Osteoblast (primary cell): ENCODE data around the gene FER1L5. TPM values are rescaled to one million over a fixed set of nuclear protein-coding genes. Genes with fewer than 3 reads are reported as not detected.
A peak's percentile ranks its signal among the peaks of the same experiment; 100 is the strongest.

Experiments
- DNase-seq: peaks from one replicate; pipeline ENCODE4 v3.0.0; 2011; ENCODE audit warnings: low spot score, mixed read lengths; ENCODE audit not compliant: insufficient read length; ENCODE audit errors: missing footprints
- H2AFZ ChIP-seq: 2 replicates; pipeline ENCODE4 v1.6.0; 2011; ENCODE audit warnings: mild to moderate bottlenecking, low read length
- H3K27ac ChIP-seq: 2 replicates; pipeline ENCODE4 v1.5.1; 2011; ENCODE audit warnings: mild to moderate bottlenecking, low read depth, low read length, moderate library complexity
- H3K27me3 ChIP-seq: 2 replicates; pipeline ENCODE4 v1.6.0; 2012; ENCODE audit warnings: mild to moderate bottlenecking, control low read depth, inconsistent platforms, low read length, moderate library complexity; ENCODE audit not compliant: insufficient read depth
- H3K36me3 ChIP-seq: 2 replicates; pipeline ENCODE4 v1.5.1; 2011; ENCODE audit warnings: mild to moderate bottlenecking, low read length, control low read depth, moderate library complexity; ENCODE audit not compliant: insufficient read depth
- H3K4me1 ChIP-seq: 2 replicates; pipeline ENCODE4 v1.5.1; 2011; ENCODE audit warnings: mild to moderate bottlenecking, low read length, control low read depth, moderate library complexity; ENCODE audit not compliant: insufficient read depth
- H3K4me2 ChIP-seq: 2 replicates; pipeline ENCODE4 v1.6.0; 2011; ENCODE audit warnings: mild to moderate bottlenecking, low read length; ENCODE audit not compliant: insufficient read depth
- H3K4me3 ChIP-seq: fragments of 200-600 bp; sonication (generic); 3 replicates; pipeline ENCODE4 v1.5.1; 2012; ENCODE audit warnings: mild to moderate bottlenecking, low read length, inconsistent platforms; ENCODE audit not compliant: insufficient read depth
- H3K79me2 ChIP-seq: 2 replicates; pipeline ENCODE4 v1.6.0; 2012; ENCODE audit warnings: mild to moderate bottlenecking, low read length, control low read depth, inconsistent platforms; ENCODE audit not compliant: insufficient read depth
- H3K9me3 ChIP-seq: 2 replicates; pipeline ENCODE4 v1.5.1; 2011; ENCODE audit warnings: low read depth, low read length, control low read depth
- H4K20me1 ChIP-seq: 2 replicates; pipeline ENCODE4 v1.6.0; 2012; ENCODE audit warnings: mild to moderate bottlenecking, low read length, control low read depth; ENCODE audit not compliant: insufficient read depth
- total RNA-seq: library from RNA; depleted of rRNA; stranded (reverse); fragments of >200 nt; gene quantifications from 2 replicates; pipeline ENCODE4 v1.2.3, GENCODE V29; 2012
- TF ChIP-seq, protein P1 (sequence below): IDR thresholded peaks from 2 replicates; pipeline ENCODE4 v1.5.1; 2011; ENCODE audit warnings: mild to moderate bottlenecking, low read depth, low read length, moderate library complexity; ENCODE audit errors: extremely low read depth

Gene FER1L5
- total RNA-seq, 1 donor, result 1.1 TPM

DNA sequence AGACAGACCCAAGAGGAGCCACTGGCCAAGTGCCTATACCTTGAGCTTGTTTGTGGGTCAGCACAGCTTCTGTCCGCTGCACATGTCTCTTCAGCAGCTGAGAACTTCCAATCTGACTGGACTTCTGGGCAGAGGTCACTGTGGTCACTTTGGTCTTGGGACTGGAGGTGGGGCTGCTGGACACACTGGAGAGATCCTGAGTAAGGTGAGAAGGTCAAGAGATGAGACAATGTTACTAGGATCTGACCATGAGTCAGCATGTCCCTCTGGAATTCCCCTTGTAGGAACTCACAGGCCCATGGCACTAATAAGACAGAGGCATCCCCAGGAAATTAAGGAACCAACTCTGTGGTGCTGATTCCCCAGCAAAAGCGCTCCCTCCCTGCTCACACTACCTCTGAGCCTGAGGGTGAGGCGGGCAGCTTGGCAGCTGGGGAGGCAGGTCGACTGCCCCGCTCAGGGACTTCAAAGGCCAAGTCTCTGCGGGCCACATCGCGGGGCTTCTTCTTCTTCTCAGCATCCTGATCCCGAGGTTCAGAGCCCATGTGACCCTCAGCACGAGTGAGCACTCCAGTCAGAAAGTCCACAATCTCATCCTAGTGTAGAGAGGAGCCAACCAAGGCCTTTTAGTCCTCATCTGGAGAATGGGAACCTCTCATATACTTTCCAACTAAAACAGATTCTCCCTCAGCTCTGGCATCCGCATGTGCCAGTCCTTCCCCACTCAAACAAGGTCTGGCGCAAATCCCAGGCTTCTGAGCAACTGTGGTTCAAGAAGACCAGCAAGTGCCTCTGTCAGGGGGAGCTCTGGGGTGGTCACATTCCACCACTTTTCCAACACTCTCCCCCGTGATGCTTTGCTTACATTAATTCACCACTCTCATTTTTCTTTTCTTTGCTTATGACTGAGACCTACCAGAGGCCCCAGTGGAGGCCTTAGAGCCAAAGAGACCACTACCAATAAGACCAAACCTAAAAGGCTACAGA, 33.8 kb upstream of the FER1L5 start:
- Histone ChIP-seq H3K27me3 (no peaks in the 10 kb centered on the region), H3K9me3 (no peaks in the 10 kb centered on the region), H3K79me2 (peaks cover 3% of the 10 kb centered on the region), H4K20me1 (peaks cover 12% of the 10 kb centered on the region), H3K4me1 (peaks cover 13% of the 10 kb centered on the region), H2AFZ (no peak overlapping the region), H3K36me3 (peaks cover 97% of the 10 kb centered on the region), H3K4me3 (no peak overlapping the region), H3K4me2 (no peak overlapping the region), H3K27ac (peak overlapping the region; percentile 60)
- DNase-seq, result peak; percentile 85
- TF ChIP-seq, protein P1, sequence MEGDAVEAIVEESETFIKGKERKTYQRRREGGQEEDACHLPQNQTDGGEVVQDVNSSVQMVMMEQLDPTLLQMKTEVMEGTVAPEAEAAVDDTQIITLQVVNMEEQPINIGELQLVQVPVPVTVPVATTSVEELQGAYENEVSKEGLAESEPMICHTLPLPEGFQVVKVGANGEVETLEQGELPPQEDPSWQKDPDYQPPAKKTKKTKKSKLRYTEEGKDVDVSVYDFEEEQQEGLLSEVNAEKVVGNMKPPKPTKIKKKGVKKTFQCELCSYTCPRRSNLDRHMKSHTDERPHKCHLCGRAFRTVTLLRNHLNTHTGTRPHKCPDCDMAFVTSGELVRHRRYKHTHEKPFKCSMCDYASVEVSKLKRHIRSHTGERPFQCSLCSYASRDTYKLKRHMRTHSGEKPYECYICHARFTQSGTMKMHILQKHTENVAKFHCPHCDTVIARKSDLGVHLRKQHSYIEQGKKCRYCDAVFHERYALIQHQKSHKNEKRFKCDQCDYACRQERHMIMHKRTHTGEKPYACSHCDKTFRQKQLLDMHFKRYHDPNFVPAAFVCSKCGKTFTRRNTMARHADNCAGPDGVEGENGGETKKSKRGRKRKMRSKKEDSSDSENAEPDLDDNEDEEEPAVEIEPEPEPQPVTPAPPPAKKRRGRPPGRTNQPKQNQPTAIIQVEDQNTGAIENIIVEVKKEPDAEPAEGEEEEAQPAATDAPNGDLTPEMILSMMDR, result no peak

DNA sequence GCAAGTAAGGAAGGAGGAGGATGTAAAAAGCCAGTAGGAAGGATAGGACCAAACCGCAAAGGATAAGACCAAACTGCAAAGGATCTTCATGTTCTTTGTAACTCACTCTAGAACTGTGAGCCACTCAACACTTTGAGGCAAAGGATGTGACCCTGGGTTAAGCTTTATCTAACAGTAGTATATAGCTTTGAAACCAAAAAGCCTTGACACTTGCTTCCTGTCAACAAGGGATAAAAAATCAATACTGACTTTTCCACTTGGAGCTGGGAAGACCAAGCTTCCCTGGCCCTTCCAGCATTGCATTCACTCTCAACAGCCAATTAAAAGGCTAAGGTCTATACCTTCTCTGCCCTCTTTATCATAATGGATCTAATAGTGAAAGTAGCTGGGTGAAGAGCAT, 26.4 kb upstream of the FER1L5 start:
- Histone ChIP-seq H3K4me2 (no peak overlapping the region), H3K79me2 (peaks cover 24% of the 10 kb centered on the region), H2AFZ (no peak overlapping the region), H3K4me3 (no peak overlapping the region), H3K27me3 (no peaks in the 10 kb centered on the region), H3K36me3 (peaks cover 61% of the 10 kb centered on the region), H4K20me1 (no peaks in the 10 kb centered on the region), H3K27ac (peak overlapping the region; percentile 97), H3K4me1 (peaks cover 36% of the 10 kb centered on the region), H3K9me3 (no peaks in the 10 kb centered on the region)
- TF ChIP-seq, protein P1, result no peak
- no peak for DNase-seq

- DNase-seq, result no peak
- peak overlapping the region; percentile 97 for H3K27ac ChIP-seq
- peaks cover 36% of the 10 kb centered on the region for H3K4me1 ChIP-seq
- H3K79me2 ChIP-seq, result peaks cover 24% of the 10 kb centered on the region
- no peak overlapping the region for H3K4me3 ChIP-seq
- H2AFZ ChIP-seq, result no peak overlapping the region
- TF ChIP-seq, protein P1, result no peak
- no peaks in the 10 kb centered on the region for H3K9me3 ChIP-seq
- peaks cover 57% of the 10 kb centered on the region for H3K36me3 ChIP-seq
- H3K4me2 ChIP-seq, result no peak overlapping the region
- no peaks in the 10 kb centered on the region for H3K27me3 ChIP-seq
- no peaks in the 10 kb centered on the region for H4K20me1 ChIP-seq
Observed at GRCh38 chr2:96616535-96616934, 26.0 kb upstream of the FER1L5 start.

DNA sequence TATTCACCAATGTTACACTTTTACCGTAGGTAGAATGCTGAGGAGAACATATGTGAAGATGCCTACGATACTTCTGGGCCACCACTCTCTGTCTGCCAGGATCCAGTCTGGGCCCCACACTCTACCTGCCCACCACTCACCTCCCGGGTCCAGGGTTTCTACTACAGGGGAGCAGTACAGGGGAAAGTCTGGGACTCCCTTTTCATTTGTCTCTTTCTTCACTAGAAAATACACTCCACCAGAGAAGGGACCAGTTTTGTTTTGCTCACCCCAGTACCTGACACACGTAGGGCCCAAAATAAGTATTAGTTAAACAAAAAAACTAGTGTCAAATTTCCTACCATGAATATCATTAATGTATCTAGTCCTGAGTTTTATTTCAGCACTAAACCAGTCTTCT, 25.6 kb upstream of the FER1L5 start:
- no peaks in the 10 kb centered on the region for H3K27me3 ChIP-seq
- peaks cover 36% of the 10 kb centered on the region for H3K4me1 ChIP-seq
- H3K27ac ChIP-seq, result peak overlapping the region; percentile 97

More for the DNA sequence above, 25.6 kb upstream of the FER1L5 start:
- Histone ChIP-seq H3K4me3 (no peak overlapping the region), H3K4me2 (peak overlapping the region; percentile 24), H4K20me1 (no peaks in the 10 kb centered on the region), H3K36me3 (peaks cover 52% of the 10 kb centered on the region), H3K79me2 (peaks cover 25% of the 10 kb centered on the region), H3K9me3 (no peaks in the 10 kb centered on the region), H2AFZ (no peak overlapping the region)
- TF ChIP-seq, protein P1, result no peak
- no peak for DNase-seq
